ENCODE data around the gene CNN2. TPM values are rescaled to one million over a fixed set of nuclear protein-coding genes. Genes with fewer than 3 reads are reported as not detected.

CNN2 gene
- polyA plus RNA-seq, 1 donor from 2014 or later: 42.8 TPM

DNA sequence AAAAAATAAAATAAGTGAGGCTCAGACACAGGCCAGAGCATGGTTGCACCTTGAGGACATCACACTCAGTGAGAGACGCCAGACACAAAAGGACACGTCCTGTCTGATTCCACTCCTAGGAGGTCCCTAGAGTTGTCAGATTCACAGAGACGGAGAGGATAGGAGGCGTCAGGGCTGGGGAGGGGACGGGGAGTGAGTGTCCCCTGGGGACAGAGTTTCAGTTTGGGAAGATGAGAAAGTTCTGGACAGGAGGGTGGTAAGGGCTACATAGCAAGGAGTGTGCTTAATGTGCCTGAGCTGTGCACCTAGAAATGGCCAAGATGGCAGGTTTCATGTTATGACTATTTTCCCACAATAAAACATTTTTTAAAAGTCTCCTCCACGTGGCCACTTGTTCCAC lies 28.3 kb upstream of the CNN2 start:
- H4K20me1 ChIP-seq (ENCODE audit: insufficient read depth): no peaks in the 10 kb centered on the region
- no peaks in the 10 kb centered on the region for H3F3A ChIP-seq (ENCODE audit: insufficient read depth, low read length, poor library complexity, severe bottlenecking)
- H3K9me2 ChIP-seq (ENCODE audit: insufficient read depth, low read length): no peaks in the 10 kb centered on the region
- TF ChIP-seq SMC3 (conservative IDR thresholded peaks at IDR 0.05; ENCODE audit: poor library complexity): no peak
- no peak for TF ChIP-seq POLR2AphosphoS5 (IDR thresholded peaks at IDR 0.05)
- TF ChIP-seq, protein P1, sequence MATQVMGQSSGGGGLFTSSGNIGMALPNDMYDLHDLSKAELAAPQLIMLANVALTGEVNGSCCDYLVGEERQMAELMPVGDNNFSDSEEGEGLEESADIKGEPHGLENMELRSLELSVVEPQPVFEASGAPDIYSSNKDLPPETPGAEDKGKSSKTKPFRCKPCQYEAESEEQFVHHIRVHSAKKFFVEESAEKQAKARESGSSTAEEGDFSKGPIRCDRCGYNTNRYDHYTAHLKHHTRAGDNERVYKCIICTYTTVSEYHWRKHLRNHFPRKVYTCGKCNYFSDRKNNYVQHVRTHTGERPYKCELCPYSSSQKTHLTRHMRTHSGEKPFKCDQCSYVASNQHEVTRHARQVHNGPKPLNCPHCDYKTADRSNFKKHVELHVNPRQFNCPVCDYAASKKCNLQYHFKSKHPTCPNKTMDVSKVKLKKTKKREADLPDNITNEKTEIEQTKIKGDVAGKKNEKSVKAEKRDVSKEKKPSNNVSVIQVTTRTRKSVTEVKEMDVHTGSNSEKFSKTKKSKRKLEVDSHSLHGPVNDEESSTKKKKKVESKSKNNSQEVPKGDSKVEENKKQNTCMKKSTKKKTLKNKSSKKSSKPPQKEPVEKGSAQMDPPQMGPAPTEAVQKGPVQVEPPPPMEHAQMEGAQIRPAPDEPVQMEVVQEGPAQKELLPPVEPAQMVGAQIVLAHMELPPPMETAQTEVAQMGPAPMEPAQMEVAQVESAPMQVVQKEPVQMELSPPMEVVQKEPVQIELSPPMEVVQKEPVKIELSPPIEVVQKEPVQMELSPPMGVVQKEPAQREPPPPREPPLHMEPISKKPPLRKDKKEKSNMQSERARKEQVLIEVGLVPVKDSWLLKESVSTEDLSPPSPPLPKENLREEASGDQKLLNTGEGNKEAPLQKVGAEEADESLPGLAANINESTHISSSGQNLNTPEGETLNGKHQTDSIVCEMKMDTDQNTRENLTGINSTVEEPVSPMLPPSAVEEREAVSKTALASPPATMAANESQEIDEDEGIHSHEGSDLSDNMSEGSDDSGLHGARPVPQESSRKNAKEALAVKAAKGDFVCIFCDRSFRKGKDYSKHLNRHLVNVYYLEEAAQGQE (IDR thresholded peaks at IDR 0.05; ENCODE audit: borderline replicate concordance): no peak
- TF ChIP-seq EP300 (conservative IDR thresholded peaks at IDR 0.05; ENCODE audit: poor library complexity, severe bottlenecking): no peak
- H3K9ac ChIP-seq (ENCODE audit: low read length): no peak overlapping the region
- H3K36me3 ChIP-seq (ENCODE audit: insufficient read depth, low read length): no peaks in the 10 kb centered on the region
- no peaks in the 10 kb centered on the region for H3K9me3 ChIP-seq (ENCODE audit: low read length)
- no peak overlapping the region for H3K4me3 ChIP-seq (ENCODE audit: low read length)
- H3K4me2 ChIP-seq (ENCODE audit: low read length): no peak overlapping the region
- no peak overlapping the region for H2AFZ ChIP-seq (ENCODE audit: low read depth, low read length)
- H3K27ac ChIP-seq (ENCODE audit: low read length): no peak overlapping the region
- H3K79me2 ChIP-seq (replicated peaks; ENCODE audit: insufficient read depth, low read length): no peaks in the 10 kb centered on the region
- peaks cover 25% of the 10 kb centered on the region for H3K27me3 ChIP-seq (ENCODE audit: insufficient read depth, low read depth, low read length)

DNA sequence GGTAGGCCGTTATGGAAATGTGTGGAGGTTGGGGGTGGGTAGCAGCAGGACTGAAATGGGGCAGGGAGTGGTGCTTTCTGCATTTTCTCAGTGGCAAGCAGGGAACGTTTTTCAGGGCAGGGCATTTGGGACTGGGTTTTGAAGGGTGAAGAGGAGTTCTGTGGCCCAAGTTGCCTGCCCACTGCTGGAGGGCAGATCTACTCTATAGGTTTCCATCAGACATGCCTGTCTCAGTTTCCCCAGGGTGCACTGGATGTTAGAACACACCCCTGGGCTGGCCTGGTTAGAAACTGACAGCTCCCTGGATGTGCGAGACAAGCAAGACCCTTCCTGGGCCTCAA lies 27.1 kb upstream of the CNN2 start:
- Histone ChIP-seq H3K27me3 (ENCODE audit: insufficient read depth, low read depth, low read length) (peaks cover 25% of the 10 kb centered on the region), H4K20me1 (ENCODE audit: insufficient read depth) (no peaks in the 10 kb centered on the region), H3K79me2 (replicated peaks; ENCODE audit: insufficient read depth, low read length) (no peaks in the 10 kb centered on the region), H3K9me3 (ENCODE audit: low read length) (no peaks in the 10 kb centered on the region), H2AFZ (ENCODE audit: low read depth, low read length) (no peak overlapping the region), H3K4me2 (ENCODE audit: low read length) (no peak overlapping the region), H3F3A (ENCODE audit: insufficient read depth, low read length, poor library complexity, severe bottlenecking) (no peaks in the 10 kb centered on the region), H3K27ac (ENCODE audit: low read length) (no peak overlapping the region), H3K36me3 (ENCODE audit: insufficient read depth, low read length) (no peaks in the 10 kb centered on the region), H3K9ac (ENCODE audit: low read length) (no peak overlapping the region), H3K9me2 (ENCODE audit: insufficient read depth, low read length) (no peaks in the 10 kb centered on the region), H3K4me3 (ENCODE audit: low read length) (no peak overlapping the region)
- TF ChIP-seq EZH2 (IDR thresholded peaks at IDR 0.05; ENCODE audit: borderline replicate concordance, insufficient read depth, low read length, poor library complexity, severe bottlenecking) (no peak), POLR2AphosphoS5 (IDR thresholded peaks at IDR 0.05) (no peak), MXI1 (conservative IDR thresholded peaks at IDR 0.05; ENCODE audit: poor library complexity, severe bottlenecking) (no peak), SMC3 (conservative IDR thresholded peaks at IDR 0.05; ENCODE audit: poor library complexity) (no peak)

DNA sequence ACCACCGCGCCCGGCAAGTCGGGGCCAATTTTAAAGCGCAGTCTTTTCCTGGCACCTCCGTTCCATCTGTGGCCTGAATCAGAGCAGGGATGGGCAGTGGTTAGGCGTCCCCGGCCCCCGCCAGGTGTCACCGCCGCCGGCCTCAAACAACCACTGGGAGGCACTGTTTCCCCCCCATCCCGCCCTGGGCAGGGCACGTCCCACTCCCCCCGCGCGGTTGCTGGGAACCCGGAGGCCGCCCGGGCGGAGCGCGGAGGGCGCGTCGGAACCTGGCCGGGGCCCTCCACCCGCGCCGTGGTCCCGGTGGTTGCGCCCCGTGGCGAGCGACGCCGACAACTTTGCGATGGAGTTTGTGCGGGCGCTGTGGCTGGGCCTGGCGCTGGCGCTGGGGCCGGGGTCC lies 26.3 kb upstream of the CNN2 start, which contains the start of gene GRIN3B:
Gene GRIN3B (plus strand): TSS at position 325 of the 400 bp plus-strand sequence. CDS start 19 bp downstream, at position 344.
- Histone ChIP-seq H3K27me3 (ENCODE audit: insufficient read depth, low read depth, low read length) (peaks cover 25% of the 10 kb centered on the region), H3K9ac (ENCODE audit: low read length) (no peak within 1 kb of the TSS), H3K9me3 (ENCODE audit: low read length) (no peaks in the 10 kb centered on the region), H3K27ac (ENCODE audit: low read length) (no peak within 1 kb of the TSS), H3K36me3 (ENCODE audit: insufficient read depth, low read length) (no peaks in the 10 kb centered on the region), H3F3A (ENCODE audit: insufficient read depth, low read length, poor library complexity, severe bottlenecking) (no peaks in the 10 kb centered on the region), H3K79me2 (replicated peaks; ENCODE audit: insufficient read depth, low read length) (no peaks in the 10 kb centered on the region), H2AFZ (ENCODE audit: low read depth, low read length) (no peak within 1 kb of the TSS), H3K4me2 (ENCODE audit: low read length) (no peak within 1 kb of the TSS), H3K4me3 (ENCODE audit: low read length) (peak within 1 kb of the TSS; percentile 58), H4K20me1 (ENCODE audit: insufficient read depth) (no peaks in the 10 kb centered on the region), H3K9me2 (ENCODE audit: insufficient read depth, low read length) (no peaks in the 10 kb centered on the region)
- TF ChIP-seq RAD21 (conservative IDR thresholded peaks at IDR 0.05) (peak; percentile 45), POLR2AphosphoS5 (IDR thresholded peaks at IDR 0.05) (no peak), SMC3 (conservative IDR thresholded peaks at IDR 0.05; ENCODE audit: poor library complexity) (peak; percentile 61)
- TF ChIP-seq, protein P2, sequence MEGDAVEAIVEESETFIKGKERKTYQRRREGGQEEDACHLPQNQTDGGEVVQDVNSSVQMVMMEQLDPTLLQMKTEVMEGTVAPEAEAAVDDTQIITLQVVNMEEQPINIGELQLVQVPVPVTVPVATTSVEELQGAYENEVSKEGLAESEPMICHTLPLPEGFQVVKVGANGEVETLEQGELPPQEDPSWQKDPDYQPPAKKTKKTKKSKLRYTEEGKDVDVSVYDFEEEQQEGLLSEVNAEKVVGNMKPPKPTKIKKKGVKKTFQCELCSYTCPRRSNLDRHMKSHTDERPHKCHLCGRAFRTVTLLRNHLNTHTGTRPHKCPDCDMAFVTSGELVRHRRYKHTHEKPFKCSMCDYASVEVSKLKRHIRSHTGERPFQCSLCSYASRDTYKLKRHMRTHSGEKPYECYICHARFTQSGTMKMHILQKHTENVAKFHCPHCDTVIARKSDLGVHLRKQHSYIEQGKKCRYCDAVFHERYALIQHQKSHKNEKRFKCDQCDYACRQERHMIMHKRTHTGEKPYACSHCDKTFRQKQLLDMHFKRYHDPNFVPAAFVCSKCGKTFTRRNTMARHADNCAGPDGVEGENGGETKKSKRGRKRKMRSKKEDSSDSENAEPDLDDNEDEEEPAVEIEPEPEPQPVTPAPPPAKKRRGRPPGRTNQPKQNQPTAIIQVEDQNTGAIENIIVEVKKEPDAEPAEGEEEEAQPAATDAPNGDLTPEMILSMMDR (IDR thresholded peaks at IDR 0.05; ENCODE audit: poor library complexity, severe bottlenecking): peak; percentile 71

Measured in neural cell (in vitro differentiated cells).